Liver (tissue), 3 donors: ENCODE results near the gene FAM222A.

Experiments used
- CTCF ChIP-seq: fragments of 150-350 bp; IDR thresholded peaks from 2 replicates; pipeline ENCODE4 v1.5.1; 2017; ENCODE audit warnings: improper control_type of control experiment, low read depth, low read length; ENCODE audit not compliant: missing input control
- FOXA1 ChIP-seq: IDR thresholded peaks from 2 replicates; pipeline ENCODE4 v1.6.1; 2016; ENCODE audit warnings: antibody characterized with exemption
- GABPA ChIP-seq, 2 donors: IDR thresholded peaks in 1 of 2; conservative IDR thresholded peaks in 1 of 2; 2 replicates each; pipeline ENCODE4 v1.6.1; 2016; ENCODE audit warnings: antibody characterized with exemption in 2 of 2, mild to moderate bottlenecking in 1 of 2, moderate library complexity in 1 of 2
- JUND ChIP-seq, 2 donors: IDR thresholded peaks; 2 replicates each; pipeline ENCODE4 v1.6.1; 2016; ENCODE audit warnings: antibody characterized with exemption in 2 of 2
- NR2F2 ChIP-seq: IDR thresholded peaks from 2 replicates; pipeline ENCODE4 v1.6.1; 2016; ENCODE audit warnings: antibody characterized with exemption
- RAD21 ChIP-seq, 2 donors: IDR thresholded peaks; 2 replicates each; pipeline ENCODE4 v1.6.1; 2016; ENCODE audit warnings: antibody characterized with exemption in 2 of 2, mild to moderate bottlenecking in 2 of 2
- RXRA ChIP-seq, 2 donors: IDR thresholded peaks; 2 replicates each; pipeline ENCODE4 v1.6.1; 2017 to 2018; ENCODE audit warnings: antibody characterized with exemption in 2 of 2, mild to moderate bottlenecking in 1 of 2
- SP1 ChIP-seq: IDR thresholded peaks from 2 replicates; pipeline ENCODE4 v1.6.1; 2018; ENCODE audit warnings: antibody characterized with exemption, mild to moderate bottlenecking
- TAF1 ChIP-seq: conservative IDR thresholded peaks from 2 replicates; pipeline ENCODE4 v1.6.1; 2016; ENCODE audit warnings: antibody characterized with exemption, mild to moderate bottlenecking
- YY1 ChIP-seq: IDR thresholded peaks from 2 replicates; pipeline ENCODE4 v1.6.1; 2016; ENCODE audit warnings: antibody characterized with exemption, mild to moderate bottlenecking
- TF ChIP-seq, protein P1 (sequence below): IDR thresholded peaks from 2 replicates; pipeline ENCODE4 v1.6.1; 2016; ENCODE audit warnings: antibody characterized with exemption, mild to moderate bottlenecking
- TF ChIP-seq, protein P2 (sequence below): IDR thresholded peaks from 2 replicates; pipeline ENCODE4 v1.6.1; 2016; ENCODE audit warnings: antibody characterized with exemption
- TF ChIP-seq, protein P3 (sequence below): IDR thresholded peaks from 2 replicates; pipeline ENCODE4 v1.6.1; 2016; ENCODE audit warnings: antibody characterized with exemption
- donor health status: healthy.
- donor health status: healthy.

DNA sequence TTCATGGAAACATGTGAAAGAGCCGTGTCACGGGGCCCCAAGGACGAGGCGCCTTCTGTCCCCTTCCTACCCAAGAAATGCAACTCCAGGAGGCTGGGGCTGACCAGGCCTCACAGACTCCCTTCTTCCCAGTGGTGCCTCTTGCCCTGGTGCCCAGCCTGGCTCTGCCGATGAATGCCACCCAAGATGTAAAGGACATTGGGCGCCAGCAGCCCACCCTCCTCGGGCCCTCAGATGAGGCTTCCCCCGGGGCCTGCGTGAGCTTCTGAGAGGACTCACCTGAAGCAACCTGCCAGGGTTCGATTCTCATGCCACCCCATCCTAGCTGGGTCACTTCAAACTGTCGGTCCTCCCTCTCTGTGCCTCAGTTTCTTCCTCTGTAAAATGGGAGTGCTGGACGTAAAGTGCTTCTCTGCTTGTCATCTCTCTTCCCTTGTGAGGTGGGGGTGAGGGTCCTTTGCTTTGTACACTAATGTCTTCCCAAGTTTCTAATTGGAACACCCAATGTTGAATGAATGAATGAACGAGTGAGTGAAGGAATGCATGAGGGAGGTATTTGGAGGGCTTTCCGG lies 10.8 kb downstream of the FAM222A start:
- TF ChIP-seq CTCF = no peak
- no peak for TF ChIP-seq GABPA (IDR thresholded peaks at IDR 0.05 in 1 of 2, conservative IDR thresholded peaks at IDR 0.05 in 1 of 2)
- no peak for TF ChIP-seq SP1
- TF ChIP-seq, protein P1, sequence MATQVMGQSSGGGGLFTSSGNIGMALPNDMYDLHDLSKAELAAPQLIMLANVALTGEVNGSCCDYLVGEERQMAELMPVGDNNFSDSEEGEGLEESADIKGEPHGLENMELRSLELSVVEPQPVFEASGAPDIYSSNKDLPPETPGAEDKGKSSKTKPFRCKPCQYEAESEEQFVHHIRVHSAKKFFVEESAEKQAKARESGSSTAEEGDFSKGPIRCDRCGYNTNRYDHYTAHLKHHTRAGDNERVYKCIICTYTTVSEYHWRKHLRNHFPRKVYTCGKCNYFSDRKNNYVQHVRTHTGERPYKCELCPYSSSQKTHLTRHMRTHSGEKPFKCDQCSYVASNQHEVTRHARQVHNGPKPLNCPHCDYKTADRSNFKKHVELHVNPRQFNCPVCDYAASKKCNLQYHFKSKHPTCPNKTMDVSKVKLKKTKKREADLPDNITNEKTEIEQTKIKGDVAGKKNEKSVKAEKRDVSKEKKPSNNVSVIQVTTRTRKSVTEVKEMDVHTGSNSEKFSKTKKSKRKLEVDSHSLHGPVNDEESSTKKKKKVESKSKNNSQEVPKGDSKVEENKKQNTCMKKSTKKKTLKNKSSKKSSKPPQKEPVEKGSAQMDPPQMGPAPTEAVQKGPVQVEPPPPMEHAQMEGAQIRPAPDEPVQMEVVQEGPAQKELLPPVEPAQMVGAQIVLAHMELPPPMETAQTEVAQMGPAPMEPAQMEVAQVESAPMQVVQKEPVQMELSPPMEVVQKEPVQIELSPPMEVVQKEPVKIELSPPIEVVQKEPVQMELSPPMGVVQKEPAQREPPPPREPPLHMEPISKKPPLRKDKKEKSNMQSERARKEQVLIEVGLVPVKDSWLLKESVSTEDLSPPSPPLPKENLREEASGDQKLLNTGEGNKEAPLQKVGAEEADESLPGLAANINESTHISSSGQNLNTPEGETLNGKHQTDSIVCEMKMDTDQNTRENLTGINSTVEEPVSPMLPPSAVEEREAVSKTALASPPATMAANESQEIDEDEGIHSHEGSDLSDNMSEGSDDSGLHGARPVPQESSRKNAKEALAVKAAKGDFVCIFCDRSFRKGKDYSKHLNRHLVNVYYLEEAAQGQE = no peak
- TF ChIP-seq YY1 = no peak
- no peak for TF ChIP-seq FOXA1
- TF ChIP-seq, protein P2, sequence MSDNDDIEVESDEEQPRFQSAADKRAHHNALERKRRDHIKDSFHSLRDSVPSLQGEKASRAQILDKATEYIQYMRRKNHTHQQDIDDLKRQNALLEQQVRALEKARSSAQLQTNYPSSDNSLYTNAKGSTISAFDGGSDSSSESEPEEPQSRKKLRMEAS = no peak
- no peak for TF ChIP-seq NR2F2
- TF ChIP-seq TAF1 = no peak
- TF ChIP-seq, protein P3, sequence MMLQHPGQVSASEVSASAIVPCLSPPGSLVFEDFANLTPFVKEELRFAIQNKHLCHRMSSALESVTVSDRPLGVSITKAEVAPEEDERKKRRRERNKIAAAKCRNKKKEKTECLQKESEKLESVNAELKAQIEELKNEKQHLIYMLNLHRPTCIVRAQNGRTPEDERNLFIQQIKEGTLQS = no peak
- no peak for TF ChIP-seq JUND (IDR thresholded peaks at IDR 0.05)
- no peak for TF ChIP-seq RAD21 (IDR thresholded peaks at IDR 0.05)
- no peak for TF ChIP-seq RXRA (IDR thresholded peaks at IDR 0.05)
